Left renal cortex interstitium (tissue), 4 donors: ENCODE measurements around the gene TTC23. TPM values are rescaled to one million over a fixed set of nuclear protein-coding genes. Genes with fewer than 3 reads are reported as not detected.
A peak's percentile ranks its signal among the peaks of the same experiment; 100 is the strongest.

Experiments
- DNase-seq, 4 donors: peaks; one replicate each; pipeline ENCODE4 v3.0.0-alpha.2; 2013; ENCODE audit warnings: low read depth in 4 of 4, low spot score in 2 of 4, missing footprints in 1 of 4
- polyA plus RNA-seq, 4 donors: library from polyadenylated mRNA; unstranded; fragments of 120-200 nt; gene quantifications; one replicate each; pipeline ENCODE4 v1.2.1, GENCODE V29; 2013; ENCODE audit not compliant: insufficient read length in 4 of 4

TTC23 gene
- polyA plus RNA-seq: 10 to 100 TPM; 24.9 to 33.3 (median 31.2) TPM

GRCh38 chr15:99249270-99249841 lies at the start of gene TTC23:
TSS of gene TTC23 (minus strand) at chr15:99249581. CDS start at chr15:99228712, 20,869 bp downstream.
- DNase-seq: peak; percentile 63 to 87 (median 83)

- DNase-seq: no peak
Measured at GRCh38 chr15:99296386-99296785, 47.0 kb upstream of the TTC23 start.

GRCh38 chr15:99295840-99296239 lies 46.5 kb upstream of the TTC23 start:
- DNase-seq: no peak

- DNase-seq: no peak
Measured at GRCh38 chr15:99291643-99292042, 42.3 kb upstream of the TTC23 start.

GRCh38 chr15:99283717-99284116 lies 34.3 kb upstream of the TTC23 start:
- DNase-seq: no peak

- DNase-seq: no peak
Measured at GRCh38 chr15:99282586-99282985, 33.2 kb upstream of the TTC23 start.

- no peak for DNase-seq
Measured at GRCh38 chr15:99282121-99282520, 32.7 kb upstream of the TTC23 start.

- no peak for DNase-seq
Measured at GRCh38 chr15:99279827-99280226, 30.4 kb upstream of the TTC23 start.

GRCh38 chr15:99279290-99279689 lies 29.9 kb upstream of the TTC23 start:
- no peak for DNase-seq

- no peak for DNase-seq
Measured at GRCh38 chr15:99275525-99276128, 26.2 kb upstream of the TTC23 start.

- DNase-seq: no peak
Measured at GRCh38 chr15:99275061-99275460, 25.7 kb upstream of the TTC23 start.

- DNase-seq: no peak
Measured at GRCh38 chr15:99273801-99274200, 24.4 kb upstream of the TTC23 start.

- DNase-seq: no peak
Measured at GRCh38 chr15:99268431-99268830, 19.1 kb upstream of the TTC23 start.

GRCh38 chr15:99267957-99268356 lies 18.6 kb upstream of the TTC23 start:
- no peak for DNase-seq

GRCh38 chr15:99265541-99266070 lies 16.2 kb upstream of the TTC23 start:
- DNase-seq: no peak

GRCh38 chr15:99264125-99264524 lies 14.7 kb upstream of the TTC23 start:
- DNase-seq: no peak

- no peak for DNase-seq
Measured at GRCh38 chr15:99257107-99257750, 7.8 kb upstream of the TTC23 start.

- no peak for DNase-seq
Measured at GRCh38 chr15:99253381-99254090, 4.2 kb upstream of the TTC23 start.

- no peak for DNase-seq
Measured at GRCh38 chr15:99252326-99252725, 2.9 kb upstream of the TTC23 start.

- DNase-seq: peak; percentile 92 to 99 (median 98)
Measured at GRCh38 chr15:99250857-99251841, 1.8 kb upstream of the TTC23 start, which contains the start of gene LRRC28. TSS of gene LRRC28 (plus strand) at chr15:99251481. CDS start at chr15:99255958, 4,477 bp downstream.
